H1 (cell line): Measurements from ENCODE around the gene PKMYT1. TPM values are rescaled to one million over a fixed set of nuclear protein-coding genes. Genes with fewer than 3 reads are reported as not detected.

ENCODE experiments used
- CTCF ChIA-PET: fragments of 300-600 bp; sonication (Branson Sonifier 250); formaldehyde crosslinking; loops from one replicate; lab custom pipeline; 2021; ENCODE audit not compliant: partially characterized antibody; lab: Charles Lee
- POLR2A ChIA-PET: fragments of 300-600 bp; sonication (Branson Sonifier 250); formaldehyde crosslinking; loops from one replicate; lab custom pipeline; 2021; ENCODE audit warnings: inconsistent platforms; ENCODE audit not compliant: partially characterized antibody; lab: Charles Lee
- DNase-seq, 2 experiments: peaks; one replicate each; pipeline versions ENCODE4 v3.0.0 to v3.0.0-alpha.2; 2010 to 2022; ENCODE audit warnings: low spot score in 2 of 2, low read depth in 1 of 2, mixed read lengths in 1 of 2
- FAIRE-seq: peaks from 2 replicates; lab custom pipeline; 2011; peaks lifted over from hg19 to GRCh38; lab: Jason Lieb, UNC
- H2AFZ ChIP-seq: 2 replicates; pipeline ENCODE4 v1.8.1; 2012; ENCODE audit warnings: low read length, inconsistent platforms
- H2AK5ac ChIP-seq: 2 replicates; pipeline ENCODE4 v1.6.1; 2013; ENCODE audit warnings: low read depth, low read length
- H2BK120ac ChIP-seq: replicated peaks from 2 replicates; pipeline ENCODE3; 2013; ENCODE audit warnings: low read depth, low read length, inconsistent platforms
- H2BK12ac ChIP-seq: 2 replicates; pipeline ENCODE4 v1.6.1; 2013; ENCODE audit warnings: low read depth, low read length
- H2BK15ac ChIP-seq: 2 replicates; pipeline ENCODE4 v1.6.1; 2013; ENCODE audit warnings: low read length
- H2BK20ac ChIP-seq: 2 replicates; pipeline ENCODE4 v1.6.1; 2013; ENCODE audit warnings: low read length
- H2BK5ac ChIP-seq: 2 replicates; pipeline ENCODE4 v1.6.1; 2013; ENCODE audit warnings: low read depth, low read length
- H3K14ac ChIP-seq: 2 replicates; pipeline ENCODE4 v1.6.1; 2013; ENCODE audit warnings: inconsistent platforms; ENCODE audit not compliant: insufficient read length
- H3K18ac ChIP-seq: 2 replicates; pipeline ENCODE4 v1.6.1; 2013; ENCODE audit warnings: low read length; ENCODE audit errors: extremely low read depth
- H3K23ac ChIP-seq: 2 replicates; pipeline ENCODE4 v1.6.1; 2013; ENCODE audit warnings: inconsistent platforms; ENCODE audit not compliant: insufficient read length
- H3K23me2 ChIP-seq: 2 replicates; pipeline ENCODE4 v1.6.1; 2013; ENCODE audit warnings: low read depth, low read length
- H3K27ac ChIP-seq: 2 replicates; pipeline ENCODE4 v1.6.1; 2011; ENCODE audit warnings: low read depth, low read length, inconsistent platforms
- H3K27me3 ChIP-seq, 4 experiments: replicated peaks in 1 of 4; 1 replicate in 1 of 4; 2 replicates in 3 of 4; pipeline versions ENCODE4 v1.6.1 to v1.8.1; 2011 to 2013; ENCODE audit warnings: low read length in 3 of 4, mild to moderate bottlenecking in 3 of 4, inconsistent platforms in 2 of 4, mixed read lengths in 2 of 4, moderate library complexity in 1 of 4; ENCODE audit not compliant: control insufficient read depth in 3 of 4, insufficient read depth in 3 of 4; ENCODE audit errors: extremely low read depth in 1 of 4
- H3K36me3 ChIP-seq, 4 experiments: 2 replicates each; pipeline versions ENCODE4 v1.6.1 to v1.8.1; 2011 to 2013; ENCODE audit warnings: mild to moderate bottlenecking in 4 of 4, low read length in 3 of 4, moderate library complexity in 2 of 4, control low read depth in 1 of 4, inconsistent platforms in 1 of 4; ENCODE audit not compliant: insufficient read depth in 4 of 4, control insufficient read depth in 2 of 4
- H3K4ac ChIP-seq: replicated peaks from 2 replicates; pipeline ENCODE3; 2013; ENCODE audit warnings: low read length, low read depth, mixed read lengths, inconsistent platforms; ENCODE audit not compliant: insufficient read length
- H3K4me1 ChIP-seq, 4 experiments: replicated peaks in 1 of 4; 1 replicate in 1 of 4; 2 replicates in 3 of 4; pipeline versions ENCODE4 v1.6.1 to v1.8.1; 2011 to 2013; ENCODE audit warnings: low read length in 3 of 4, inconsistent platforms in 2 of 4, mixed read lengths in 1 of 4; ENCODE audit not compliant: insufficient read depth in 4 of 4, control insufficient read depth in 3 of 4
- H3K4me2 ChIP-seq, 2 experiments: 2 replicates each; pipeline versions ENCODE4 v1.6.1 to v1.8.1; 2011 to 2013; ENCODE audit warnings: low read depth in 2 of 2, low read length in 2 of 2, control low read depth in 1 of 2, inconsistent platforms in 1 of 2, mild to moderate bottlenecking in 1 of 2; ENCODE audit not compliant: insufficient read depth in 1 of 2
- H3K4me3 ChIP-seq, 4 experiments: fragments of 200-600, 300-600 bp in 1 of 4; sonication (generic), shearing (Covaris generic), sonication (Bioruptor Twin) in 1 of 4; 2 replicates each; pipeline versions ENCODE4 v1.5.1 to v1.8.1; 2011 to 2016; ENCODE audit warnings: low read length in 4 of 4, low read depth in 3 of 4, control low read depth in 2 of 4, inconsistent platforms in 2 of 4, mild to moderate bottlenecking in 2 of 4, mixed read lengths in 1 of 4, moderate library complexity in 1 of 4; ENCODE audit not compliant: insufficient read depth in 2 of 4; ENCODE audit errors: extremely low read depth in 1 of 4
- H3K56ac ChIP-seq: replicated peaks from 2 replicates; pipeline ENCODE3; 2013; ENCODE audit warnings: low read depth, mild to moderate bottlenecking, mixed read lengths, low read length, inconsistent platforms; ENCODE audit not compliant: insufficient read length
- H3K79me1 ChIP-seq: 2 replicates; pipeline ENCODE4 v1.6.1; 2013; ENCODE audit warnings: low read depth, low read length, control low read depth
- H3K79me2 ChIP-seq, 2 experiments: 2 replicates each; pipeline versions ENCODE4 v1.6.1 to v1.8.1; 2012 to 2013; ENCODE audit warnings: low read length in 2 of 2, mild to moderate bottlenecking in 2 of 2, inconsistent platforms in 1 of 2; ENCODE audit not compliant: insufficient read depth in 2 of 2, control insufficient read depth in 1 of 2
- H3K9ac ChIP-seq, 4 experiments: replicated peaks in 1 of 4; 1 replicate in 1 of 4; 2 replicates in 3 of 4; pipeline versions ENCODE4 v1.6.1 to v1.8.1; 2011 to 2013; ENCODE audit warnings: low read depth in 3 of 4, low read length in 3 of 4, control low read depth in 2 of 4, mild to moderate bottlenecking in 2 of 4, moderate library complexity in 2 of 4, inconsistent platforms in 1 of 4; ENCODE audit errors: extremely low read depth in 1 of 4
- H3K9me3 ChIP-seq, 2 experiments: 2 replicates each; pipeline versions ENCODE4 v1.6.1 to v1.8.1; 2012 to 2013; ENCODE audit warnings: mild to moderate bottlenecking in 2 of 2, moderate library complexity in 2 of 2, control low read depth in 1 of 2, inconsistent platforms in 1 of 2, low read depth in 1 of 2, low read length in 1 of 2, mixed read lengths in 1 of 2; ENCODE audit not compliant: insufficient read depth in 2 of 2
- H4K20me1 ChIP-seq, 2 experiments: replicated peaks in 1 of 2; 2 replicates each; pipeline versions ENCODE3 to v1.8.1; 2011 to 2013; ENCODE audit warnings: inconsistent platforms in 2 of 2, low read length in 2 of 2, mild to moderate bottlenecking in 1 of 2; ENCODE audit not compliant: insufficient read depth in 2 of 2, control insufficient read depth in 1 of 2
- H4K5ac ChIP-seq: 2 replicates; pipeline ENCODE4 v1.6.1; 2013; ENCODE audit warnings: low read length, low read depth, mixed read lengths, inconsistent platforms; ENCODE audit not compliant: insufficient read length
- H4K8ac ChIP-seq: 2 replicates; pipeline ENCODE4 v1.8.0; 2013; ENCODE audit warnings: mild to moderate bottlenecking, moderate library complexity, low read length, inconsistent platforms; ENCODE audit not compliant: insufficient read depth; ENCODE audit errors: extremely low read depth
- H4K91ac ChIP-seq: replicated peaks from 2 replicates; pipeline ENCODE3; 2013; ENCODE audit warnings: low read length, mixed read lengths, inconsistent platforms; ENCODE audit not compliant: insufficient read length
- BCL11A ChIP-seq, 2 experiments: IDR thresholded peaks; one replicate each; pipeline ENCODE4 v1.6.1; 2011; ENCODE audit warnings: low read depth in 2 of 2, low read length in 2 of 2, mild to moderate bottlenecking in 2 of 2
- BRCA1 ChIP-seq: IDR thresholded peaks from 2 replicates; pipeline ENCODE4 v1.6.1; 2012; ENCODE audit warnings: low read depth, low read length, improper control_type of control experiment
- CHD2 ChIP-seq: IDR thresholded peaks from 2 replicates; pipeline ENCODE4 v1.6.1; 2012; ENCODE audit warnings: low read length, improper control_type of control experiment
- CREB1 ChIP-seq: IDR thresholded peaks from 2 replicates; pipeline ENCODE4 v1.6.1; 2012; ENCODE audit warnings: inconsistent platforms
- CTCF ChIP-seq, 3 experiments: IDR thresholded peaks; 1 replicate in 2 of 3; 2 replicates in 1 of 3; pipeline versions ENCODE4 v1.5.1 to v1.6.1; 2011; ENCODE audit warnings: low read length in 3 of 3, mild to moderate bottlenecking in 3 of 3, inconsistent platforms in 2 of 3, low read depth in 1 of 3, moderate library complexity in 1 of 3; ENCODE audit not compliant: insufficient read depth in 1 of 3; ENCODE audit errors: control extremely low read depth in 1 of 3
- HDAC6 ChIP-seq: IDR thresholded peaks from one replicate; pipeline ENCODE4 v1.7.1; 2012; ENCODE audit warnings: low read depth, mild to moderate bottlenecking, inconsistent platforms, low read length, moderate library complexity
- JUN ChIP-seq: IDR thresholded peaks from 2 replicates; pipeline ENCODE4 v1.6.1; 2011; ENCODE audit warnings: low read depth, mild to moderate bottlenecking, improper control_type of control experiment, low read length
- KDM1A ChIP-seq: fragments of 200-600, 300-600 bp; sonication (generic); IDR thresholded peaks from 2 replicates; pipeline ENCODE4 v1.7.1; 2016; ENCODE audit warnings: mild to moderate bottlenecking, low read length, borderline replicate concordance
- POLR2A ChIP-seq, 2 experiments: IDR thresholded peaks; 1 replicate in 1 of 2; 2 replicates in 1 of 2; pipeline ENCODE4 v1.6.1; 2011; ENCODE audit warnings: low read depth in 2 of 2, low read length in 2 of 2, mild to moderate bottlenecking in 2 of 2; ENCODE audit errors: control extremely low read depth in 1 of 2
- RAD21 ChIP-seq, 2 experiments: IDR thresholded peaks in 1 of 2; conservative IDR thresholded peaks in 1 of 2; 2 replicates each; pipeline ENCODE4 v1.6.1; 2011; ENCODE audit warnings: low read depth in 2 of 2, low read length in 2 of 2, improper control_type of control experiment in 1 of 2, inconsistent platforms in 1 of 2, mild to moderate bottlenecking in 1 of 2, moderate library complexity in 1 of 2
- TAF1 ChIP-seq: IDR thresholded peaks from 2 replicates; pipeline ENCODE4 v1.6.1; 2011; ENCODE audit warnings: mild to moderate bottlenecking, low read depth, low read length
- WGBS, 2 experiments: shearing (Covaris generic) in 1 of 2; methylation state at CpG; one replicate each; pipeline versions ENCODE4 v1.1.6 to v1.1.7; 2013 to 2015; ENCODE audit warnings: low lambda C conversion rate in 2 of 2, mixed read lengths in 2 of 2, inconsistent platforms in 1 of 2, low coverage in 1 of 2, missing lambda C conversion rate in 1 of 2; ENCODE audit not compliant: insufficient replicate concordance in 2 of 2, insufficient coverage in 1 of 2, insufficient read length in 1 of 2; ENCODE audit errors: extremely low coverage in 1 of 2, missing lambda C conversion rate in 1 of 2; 5-methylcytosine and 5-hydroxymethylcytosine counted together
- polyA plus RNA-seq, 7 experiments: library from polyadenylated mRNA; depleted of rRNA in 3 of 7; stranded (reverse) in 5 of 7; unstranded in 2 of 7; fragments of >200 nt in 5 of 7; fragments of 200-250 nt in 2 of 7; gene quantifications; 1 replicate in 5 of 7; 2 replicates in 1 of 7; 4 replicates in 1 of 7; pipeline versions ENCODE4 v1.2.1 to v1.2.3, GENCODE V29; 2011 to 2013; ENCODE audit warnings: missing spikeins in 2 of 7, mixed read lengths in 2 of 7
- total RNA-seq: library from RNA; stranded (reverse); fragmentation: NEBNext Ultra II Directional; extraction: Animal tissue kit (Norgen Biotek cat#: 25700); gene quantifications from 2 replicates; pipeline ENCODE4 v1.2.1, GENCODE V29; 2021

The PKMYT1 gene
- total and polyA plus RNA-seq, 2 of the 8 experiments (the other 6 are each of a cell fraction or from before 2014, with no cell fraction given), result 74.7 to 85.2 TPM

- no peak for DNase-seq
- Histone ChIP-seq H3K79me1 (no peaks in the 10 kb centered on the region), H2BK20ac (no peak overlapping the region), H3K27me3 (no peaks in the 10 kb centered on the region; a peak in 1 of 7 replicates), H3K79me2 (no peaks in the 10 kb centered on the region), H4K5ac (no peak overlapping the region), H2BK15ac (no peak overlapping the region), H3K9ac (no peak overlapping the region), H3K36me3 (no peaks in the 10 kb centered on the region), H2BK12ac (no peak overlapping the region), H3K56ac (no peak overlapping the region), H4K20me1 (no peaks in the 10 kb centered on the region), H3K27ac (no peak overlapping the region), H3K4ac (no peak overlapping the region), H2BK5ac (no peak overlapping the region), H4K91ac (no peak overlapping the region), H3K23ac (no peak overlapping the region), H3K4me1 (peaks cover 0 to 6% (median 3%) of the 10 kb centered on the region in 4 experiments; a peak in 3 of 7 replicates), H2AK5ac (no peak overlapping the region), H3K4me2 (no peak overlapping the region), H3K18ac (no peak overlapping the region; the same call in 1 of the 2 replicates), H2AFZ (no peak overlapping the region), H2BK120ac (no peak overlapping the region), H3K14ac (no peak overlapping the region), H3K23me2 (no peaks in the 10 kb centered on the region), H4K8ac (no peak overlapping the region; the same call in 1 of the 2 replicates), H3K4me3 (no peak overlapping the region), H3K9me3 (no peaks in the 10 kb centered on the region)
- POLR2A ChIA-PET, result interaction anchor here (1.1 to 3.2 kb wide), 4 partner anchors 10 to 20 kb away, joined by 3 to 9 read pairs (median 4); partner anchors contain the start of gene KREMEN2
- FAIRE-seq, result no peak
- WGBS, 2 experiments, result 93% methylated on average over 19 of the region's 19 CpGs; no CpG with 5 or more reads in 1 of the 2 experiments
- CTCF ChIA-PET, result interaction anchor here (0.9 to 4.9 kb wide), 4 partner anchors 12 to 110 kb away, joined by 3 to 41 read pairs (median 5); partner anchors contain the start of gene KREMEN2
- TF ChIP-seq CHD2 (no peak), JUN (no peak), TAF1 (no peak), POLR2A (IDR thresholded peaks at IDR 0.05; ENCODE audit: control extremely low read depth in 1 of 2, low read depth in 2 of 2, low read length in 2 of 2) (no peak), CTCF (IDR thresholded peaks at IDR 0.05; ENCODE audit: control extremely low read depth in 1 of 3, insufficient read depth in 1 of 3, low read depth in 1 of 3, low read length in 3 of 3) (no peak), KDM1A (no peak), CREB1 (no peak), BCL11A (IDR thresholded peaks at IDR 0.05; ENCODE audit: low read depth in 2 of 2, low read length in 2 of 2) (no peak), RAD21 (IDR thresholded peaks at IDR 0.05 in 1 of 2, conservative IDR thresholded peaks at IDR 0.05 in 1 of 2; ENCODE audit: low read depth in 2 of 2, low read length in 2 of 2) (no peak), HDAC6 (no peak), BRCA1 (no peak)
Observed at GRCh38 chr16:2949705-2950352, 30.4 kb downstream of the PKMYT1 start.
